SU-DHL-6 (cell line): ENCODE results near the gene CCL26.

ENCODE experiments used
- EZH2phosphoT487 ChIP-seq: fragments of 200-600 bp; sonication (generic), shearing (Covaris generic); conservative IDR thresholded peaks from 2 replicates; pipeline ENCODE4 v1.6.1; 2018; ENCODE audit warnings: mild to moderate bottlenecking, antibody characterized with exemption, low read length, moderate library complexity, mixed read lengths
- TF ChIP-seq, protein P1 (sequence below): fragments of 200-600 bp; sonication (generic); IDR thresholded peaks from one replicate; pipeline ENCODE4 v1.5.1; 2017; ENCODE audit warnings: antibody characterized with exemption, mild to moderate bottlenecking, low read length, moderate library complexity; ENCODE audit not compliant: insufficient read depth, poor library complexity, severe bottlenecking

DNA sequence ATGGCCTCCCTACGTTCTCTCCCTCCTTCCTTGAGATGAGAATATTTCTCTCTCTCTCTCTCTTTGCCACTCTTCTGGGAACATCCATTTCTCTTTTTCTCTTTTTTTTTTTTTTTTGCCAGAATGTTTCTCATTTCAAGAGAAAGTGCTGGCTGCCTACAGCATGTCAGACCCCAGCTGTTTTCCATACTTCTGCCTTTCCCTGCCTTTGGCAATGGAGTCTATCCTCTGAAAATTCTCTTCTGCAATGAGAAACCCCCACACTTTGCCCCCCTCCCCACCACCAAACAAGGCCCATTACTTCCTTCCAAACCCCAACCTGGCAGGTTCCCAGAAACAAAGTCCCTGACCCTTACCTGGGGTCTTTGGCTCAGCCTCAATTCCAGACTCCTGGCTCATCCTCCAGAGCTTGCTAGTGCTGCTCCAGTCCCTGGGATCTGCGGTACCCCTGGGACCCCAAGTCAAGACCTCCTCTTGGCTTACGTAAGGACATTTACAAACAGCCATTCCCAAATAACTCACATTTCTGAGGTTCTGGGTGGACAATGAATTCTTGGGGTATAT lies 17.4 kb upstream of the CCL26 start:
- TF ChIP-seq, protein P1, sequence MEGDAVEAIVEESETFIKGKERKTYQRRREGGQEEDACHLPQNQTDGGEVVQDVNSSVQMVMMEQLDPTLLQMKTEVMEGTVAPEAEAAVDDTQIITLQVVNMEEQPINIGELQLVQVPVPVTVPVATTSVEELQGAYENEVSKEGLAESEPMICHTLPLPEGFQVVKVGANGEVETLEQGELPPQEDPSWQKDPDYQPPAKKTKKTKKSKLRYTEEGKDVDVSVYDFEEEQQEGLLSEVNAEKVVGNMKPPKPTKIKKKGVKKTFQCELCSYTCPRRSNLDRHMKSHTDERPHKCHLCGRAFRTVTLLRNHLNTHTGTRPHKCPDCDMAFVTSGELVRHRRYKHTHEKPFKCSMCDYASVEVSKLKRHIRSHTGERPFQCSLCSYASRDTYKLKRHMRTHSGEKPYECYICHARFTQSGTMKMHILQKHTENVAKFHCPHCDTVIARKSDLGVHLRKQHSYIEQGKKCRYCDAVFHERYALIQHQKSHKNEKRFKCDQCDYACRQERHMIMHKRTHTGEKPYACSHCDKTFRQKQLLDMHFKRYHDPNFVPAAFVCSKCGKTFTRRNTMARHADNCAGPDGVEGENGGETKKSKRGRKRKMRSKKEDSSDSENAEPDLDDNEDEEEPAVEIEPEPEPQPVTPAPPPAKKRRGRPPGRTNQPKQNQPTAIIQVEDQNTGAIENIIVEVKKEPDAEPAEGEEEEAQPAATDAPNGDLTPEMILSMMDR, result no peak
- no peak for TF ChIP-seq EZH2phosphoT487
